Medulla oblongata (tissue), 1 donor: ENCODE data around the gene SLC9A1.
A peak's percentile ranks its signal among the peaks of the same experiment; 100 is the strongest.
"Not testable (repeated sequence)": the region's sequence is repeated elsewhere in the genome, so short reads cannot be mapped to it uniquely, and the experiment has no call there.

Source experiments
- DNase-seq: peaks from one replicate; pipeline ENCODE4 v3.0.0-alpha.2; 2015; ENCODE audit errors: extremely low spot score

Gene SLC9A1

DNA sequence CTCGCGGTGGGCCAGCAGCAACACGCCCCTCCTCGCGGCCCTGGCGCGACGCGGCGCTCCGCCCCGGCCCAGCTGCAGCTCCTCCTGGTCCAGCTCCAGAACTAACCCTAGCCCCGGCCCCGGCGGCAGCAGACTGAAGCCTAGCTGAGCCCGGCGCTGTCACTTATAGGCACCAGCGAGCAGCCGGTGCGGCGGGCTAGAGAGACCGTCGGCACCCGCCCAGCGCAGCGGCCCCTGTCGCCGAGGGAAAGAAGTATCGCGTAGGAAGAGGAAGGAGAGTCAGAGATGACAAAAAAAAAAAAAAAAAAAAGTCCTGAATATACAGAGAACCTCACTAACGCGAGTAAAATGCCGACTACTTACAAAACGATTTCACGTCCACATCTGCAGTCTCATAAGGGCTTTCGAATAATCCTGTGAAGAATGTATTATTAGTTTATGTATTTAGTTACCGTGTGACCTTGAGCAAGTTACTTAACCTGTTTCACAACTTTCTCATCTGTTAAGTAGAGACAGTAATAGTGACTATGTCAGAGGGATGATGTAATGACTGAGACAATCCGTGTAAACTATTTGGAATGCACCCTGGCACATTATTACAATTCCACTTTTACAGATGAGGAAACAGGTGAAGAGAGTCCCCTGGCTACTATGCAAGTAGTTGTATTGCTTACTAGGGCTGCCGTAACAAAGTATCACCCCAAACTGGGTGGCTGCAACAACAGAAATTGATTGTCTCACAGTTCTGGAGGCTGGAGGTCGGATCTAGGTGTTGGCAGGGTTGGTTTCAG lies at the start of gene SLC9A1:
Gene SLC9A1 (minus strand): TSS at position 135 of the 791 bp plus-strand sequence. CDS start 791 bp downstream, outside the sequence.
- DNase-seq = peak; percentile 96

GRCh38 chr1:27203946-27204345 lies 49.0 kb upstream of the SLC9A1 start:
- no peak for DNase-seq

GRCh38 chr1:27201295-27201694 lies 46.4 kb upstream of the SLC9A1 start:
- DNase-seq = no peak

DNA sequence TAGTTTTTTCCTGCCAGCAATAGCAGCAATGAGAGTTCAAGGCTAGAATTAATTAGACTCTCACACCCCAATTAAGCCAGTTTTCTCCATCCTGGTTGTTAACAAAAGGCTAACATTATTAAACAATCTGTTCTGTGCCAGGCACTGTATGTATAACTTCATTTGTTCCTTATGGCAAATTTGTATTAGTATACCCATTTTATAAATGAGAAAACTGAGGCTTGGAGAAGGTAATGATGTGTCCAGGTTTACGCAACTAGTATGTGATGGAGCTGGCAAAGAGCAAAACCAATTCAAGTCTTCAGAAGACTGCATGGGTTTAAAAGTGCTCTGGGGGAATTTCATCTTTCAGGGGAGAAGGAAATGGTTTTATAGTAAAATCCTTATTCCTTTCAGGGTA lies 38.3 kb upstream of the SLC9A1 start:
- DNase-seq = no peak

DNA sequence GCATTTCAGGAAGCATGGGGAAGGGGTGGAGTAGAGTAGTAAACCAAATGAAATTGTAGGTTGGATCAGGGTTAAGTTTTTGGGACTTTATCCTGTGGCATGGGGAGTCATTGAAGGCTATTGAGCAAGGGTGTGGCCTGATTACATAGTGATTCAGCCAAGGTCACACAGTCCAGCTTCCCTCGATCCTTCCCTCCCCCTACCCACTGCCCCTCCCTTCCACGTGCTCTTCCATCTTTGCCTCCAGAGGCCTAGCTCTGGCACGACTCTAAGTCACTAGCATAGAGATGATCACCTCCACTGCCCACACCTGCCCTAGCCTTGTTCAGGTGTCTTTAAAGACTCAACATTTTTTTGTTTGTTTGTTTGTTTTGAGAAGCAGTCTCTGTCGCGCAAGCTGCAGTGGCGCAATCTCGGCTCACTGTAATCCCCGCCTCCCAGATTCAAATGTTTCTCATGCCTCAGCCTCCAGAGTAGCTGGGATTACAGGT lies 37.2 kb upstream of the SLC9A1 start:
- no peak for DNase-seq

GRCh38 chr1:27184665-27185064 lies 29.7 kb upstream of the SLC9A1 start:
- not testable (repeated sequence) for DNase-seq

GRCh38 chr1:27179979-27180378 lies 25.1 kb upstream of the SLC9A1 start:
- no peak for DNase-seq

- DNase-seq = no peak
Measured at GRCh38 chr1:27179379-27179778, 24.5 kb upstream of the SLC9A1 start.

GRCh38 chr1:27176954-27177353 lies 22.0 kb upstream of the SLC9A1 start:
- no peak for DNase-seq

GRCh38 chr1:27176323-27176722 lies 21.4 kb upstream of the SLC9A1 start:
- no peak for DNase-seq

DNA sequence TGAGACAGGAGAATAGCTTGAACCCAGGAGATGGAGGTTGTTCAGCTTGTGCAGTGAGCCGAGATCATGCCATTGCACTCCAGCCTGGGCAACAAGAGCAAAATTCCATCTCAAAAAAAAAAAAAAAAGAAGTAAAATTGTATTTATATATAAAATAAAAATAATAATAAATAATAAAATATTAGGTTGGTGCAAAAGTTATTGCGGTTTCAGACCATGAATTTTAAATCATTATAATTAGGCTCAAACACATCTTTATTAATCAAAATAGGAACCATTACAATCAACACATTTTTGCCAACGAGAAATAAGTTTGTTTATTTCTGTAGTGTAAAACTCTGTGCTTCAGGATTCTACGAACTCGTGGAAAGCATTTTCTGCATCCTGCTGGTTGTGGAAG lies 18.1 kb upstream of the SLC9A1 start:
- DNase-seq = not testable (repeated sequence)

GRCh38 chr1:27166929-27167328 lies 12.0 kb upstream of the SLC9A1 start:
- no peak for DNase-seq

GRCh38 chr1:27166351-27166802 lies 11.5 kb upstream of the SLC9A1 start:
- no peak for DNase-seq

DNA sequence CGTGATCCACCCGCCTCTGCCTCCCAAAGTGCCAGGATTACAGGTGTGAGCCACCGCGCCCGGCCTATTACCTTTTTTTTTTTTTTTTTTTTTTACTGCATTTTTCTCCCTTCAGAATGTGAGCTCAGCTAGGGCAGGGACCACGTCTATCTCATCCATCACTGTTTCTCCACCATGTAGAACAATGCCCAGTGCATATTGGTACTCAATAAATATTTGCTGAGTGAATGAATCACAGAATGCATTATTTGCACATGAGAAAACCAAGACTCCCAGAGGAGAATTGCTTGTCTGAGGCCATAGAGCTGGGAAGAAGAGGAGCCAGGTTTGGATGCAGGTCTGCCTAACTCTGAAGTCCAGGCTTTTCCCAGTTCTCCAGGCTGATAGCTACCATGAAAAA lies 8.2 kb upstream of the SLC9A1 start:
- DNase-seq = no peak

GRCh38 chr1:27162090-27162489 lies 7.2 kb upstream of the SLC9A1 start:
- no peak for DNase-seq

GRCh38 chr1:27161594-27161993 lies 6.7 kb upstream of the SLC9A1 start:
- DNase-seq = no peak

DNA sequence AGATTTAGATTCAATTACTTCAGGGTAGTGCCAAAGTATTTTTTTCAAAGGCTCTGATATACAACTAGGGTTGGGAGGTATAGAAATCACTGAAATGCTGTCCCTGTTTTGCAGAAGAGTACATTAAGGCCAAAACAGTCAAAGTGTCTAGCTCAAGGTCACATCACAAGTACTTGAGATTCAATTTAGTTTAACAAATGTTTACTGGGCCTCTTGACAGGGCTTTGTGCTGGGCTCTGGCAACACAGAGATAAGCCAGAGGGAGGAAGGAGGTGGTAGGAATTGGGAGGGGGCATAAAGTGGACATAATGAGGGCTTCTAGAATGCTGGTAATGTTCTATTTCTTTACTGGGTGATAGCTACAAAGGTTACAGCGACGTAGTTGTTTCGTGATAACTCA lies 2.3 kb upstream of the SLC9A1 start:
- DNase-seq = no peak

GRCh38 chr1:27154469-27154990 lies 395 bp downstream of the SLC9A1 start:
- no peak for DNase-seq

- no peak for DNase-seq
Measured at GRCh38 chr1:27153927-27154358, 982 bp downstream of the SLC9A1 start.

GRCh38 chr1:27153549-27153886 lies 1.4 kb downstream of the SLC9A1 start:
- DNase-seq = no peak

DNA sequence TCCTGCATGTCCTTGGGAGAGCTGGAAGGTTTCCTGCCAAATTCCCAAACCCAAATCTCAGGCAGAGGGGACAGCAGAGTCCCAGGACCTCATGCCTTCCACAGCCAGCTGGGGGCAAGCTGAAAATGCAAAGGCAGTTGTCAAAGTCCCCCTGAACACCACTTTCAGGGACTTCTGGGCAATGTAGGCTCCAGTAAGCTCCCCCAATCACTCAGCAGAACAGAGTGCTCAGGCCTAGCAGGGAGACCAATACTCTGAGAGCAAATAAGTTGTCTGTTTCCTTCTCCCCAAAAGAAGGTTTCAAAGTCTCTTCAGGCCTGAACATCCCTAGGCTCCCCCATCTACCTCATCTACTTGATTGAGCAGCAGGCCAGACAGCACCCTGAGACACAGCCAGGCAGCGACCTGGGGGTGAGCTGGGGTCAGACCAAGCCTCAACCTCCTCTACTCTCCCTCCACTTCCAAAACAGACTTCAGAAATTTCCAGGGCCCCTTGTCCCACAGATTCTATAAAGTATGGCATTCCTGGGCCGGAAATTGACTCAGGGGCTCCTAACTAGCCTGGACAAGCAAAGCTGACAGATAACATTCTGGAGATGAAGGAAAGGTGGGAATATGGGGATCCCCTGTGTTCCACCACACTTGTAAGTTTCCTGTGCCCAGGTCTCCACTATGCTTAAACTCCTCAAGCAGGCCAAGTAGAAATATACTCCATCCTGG lies 1.9 kb downstream of the SLC9A1 start:
- DNase-seq = no peak

- no peak for DNase-seq
Measured at GRCh38 chr1:27152004-27152828, 2.7 kb downstream of the SLC9A1 start.
